Osteoblast (primary cell): Measurements from ENCODE around the gene VPS37B. TPM values are rescaled to one million over a fixed set of nuclear protein-coding genes. Genes with fewer than 3 reads are reported as not detected.

Source experiments
- DNase-seq: peaks from one replicate; pipeline ENCODE4 v3.0.0; 2011; ENCODE audit warnings: low spot score, mixed read lengths; ENCODE audit not compliant: insufficient read length; ENCODE audit errors: missing footprints
- H2AFZ ChIP-seq: 2 replicates; pipeline ENCODE4 v1.6.0; 2011; ENCODE audit warnings: mild to moderate bottlenecking, low read length
- H3K27ac ChIP-seq: 2 replicates; pipeline ENCODE4 v1.5.1; 2011; ENCODE audit warnings: mild to moderate bottlenecking, low read depth, low read length, moderate library complexity
- H3K27me3 ChIP-seq: 2 replicates; pipeline ENCODE4 v1.6.0; 2012; ENCODE audit warnings: mild to moderate bottlenecking, control low read depth, inconsistent platforms, low read length, moderate library complexity; ENCODE audit not compliant: insufficient read depth
- H3K36me3 ChIP-seq: 2 replicates; pipeline ENCODE4 v1.5.1; 2011; ENCODE audit warnings: mild to moderate bottlenecking, low read length, control low read depth, moderate library complexity; ENCODE audit not compliant: insufficient read depth
- H3K4me1 ChIP-seq: 2 replicates; pipeline ENCODE4 v1.5.1; 2011; ENCODE audit warnings: mild to moderate bottlenecking, low read length, control low read depth, moderate library complexity; ENCODE audit not compliant: insufficient read depth
- H3K4me2 ChIP-seq: 2 replicates; pipeline ENCODE4 v1.6.0; 2011; ENCODE audit warnings: mild to moderate bottlenecking, low read length; ENCODE audit not compliant: insufficient read depth
- H3K4me3 ChIP-seq: fragments of 200-600 bp; sonication (generic); 3 replicates; pipeline ENCODE4 v1.5.1; 2012; ENCODE audit warnings: mild to moderate bottlenecking, low read length, inconsistent platforms; ENCODE audit not compliant: insufficient read depth
- H3K79me2 ChIP-seq: 2 replicates; pipeline ENCODE4 v1.6.0; 2012; ENCODE audit warnings: mild to moderate bottlenecking, low read length, control low read depth, inconsistent platforms; ENCODE audit not compliant: insufficient read depth
- H3K9me3 ChIP-seq: 2 replicates; pipeline ENCODE4 v1.5.1; 2011; ENCODE audit warnings: low read depth, low read length, control low read depth
- H4K20me1 ChIP-seq: 2 replicates; pipeline ENCODE4 v1.6.0; 2012; ENCODE audit warnings: mild to moderate bottlenecking, low read length, control low read depth; ENCODE audit not compliant: insufficient read depth
- CTCF ChIP-seq: IDR thresholded peaks from 2 replicates; pipeline ENCODE4 v1.5.1; 2011; ENCODE audit warnings: mild to moderate bottlenecking, low read depth, low read length, moderate library complexity; ENCODE audit errors: extremely low read depth
- total RNA-seq: library from RNA; depleted of rRNA; stranded (reverse); fragments of >200 nt; gene quantifications from 2 replicates; pipeline ENCODE4 v1.2.3, GENCODE V29; 2012

VPS37B gene
- total RNA-seq, 1 donor: 19.2 TPM

GRCh38 chr12:122856999-122857671 is 38.8 kb downstream of the VPS37B start:
- no peaks in the 10 kb centered on the region for H4K20me1 ChIP-seq
- H3K9me3 ChIP-seq: no peaks in the 10 kb centered on the region
- TF ChIP-seq CTCF: no peak
- no peaks in the 10 kb centered on the region for H3K27me3 ChIP-seq
- H3K4me1 ChIP-seq: peaks cover 8% of the 10 kb centered on the region
- H3K79me2 ChIP-seq: no peaks in the 10 kb centered on the region
- H2AFZ ChIP-seq: no peak overlapping the region
- no peaks in the 10 kb centered on the region for H3K36me3 ChIP-seq
- no peak overlapping the region for H3K27ac ChIP-seq
- H3K4me2 ChIP-seq: no peak overlapping the region
- H3K4me3 ChIP-seq: no peak overlapping the region
- DNase-seq: peak; percentile 91

GRCh38 chr12:122855928-122856831 is 39.7 kb downstream of the VPS37B start:
- no peak overlapping the region for H3K4me2 ChIP-seq

GRCh38 chr12:122855071-122855829 is 40.7 kb downstream of the VPS37B start:
- Histone ChIP-seq H3K36me3 (no peaks in the 10 kb centered on the region), H3K4me2 (no peak overlapping the region), H3K79me2 (no peaks in the 10 kb centered on the region), H3K4me1 (peaks cover 14% of the 10 kb centered on the region), H4K20me1 (no peaks in the 10 kb centered on the region), H3K27me3 (no peaks in the 10 kb centered on the region), H3K4me3 (no peak overlapping the region), H2AFZ (no peak overlapping the region), H3K9me3 (no peaks in the 10 kb centered on the region), H3K27ac (no peak overlapping the region)
- peak; percentile 82 for DNase-seq
- TF ChIP-seq CTCF: no peak

More at GRCh38 chr12:122855928-122856831, 39.7 kb downstream of the VPS37B start:
- no peak overlapping the region for H2AFZ ChIP-seq
- no peaks in the 10 kb centered on the region for H3K9me3 ChIP-seq
- no peak overlapping the region for H3K27ac ChIP-seq
- no peaks in the 10 kb centered on the region for H4K20me1 ChIP-seq
- H3K4me1 ChIP-seq: peaks cover 14% of the 10 kb centered on the region
- no peaks in the 10 kb centered on the region for H3K36me3 ChIP-seq
- no peak overlapping the region for H3K4me3 ChIP-seq
- H3K79me2 ChIP-seq: no peaks in the 10 kb centered on the region
- no peak for TF ChIP-seq CTCF
- peak; percentile 73 for DNase-seq
- H3K27me3 ChIP-seq: no peaks in the 10 kb centered on the region
